ENCODE measurements around the gene FBXL4.

The FBXL4 gene

DNA sequence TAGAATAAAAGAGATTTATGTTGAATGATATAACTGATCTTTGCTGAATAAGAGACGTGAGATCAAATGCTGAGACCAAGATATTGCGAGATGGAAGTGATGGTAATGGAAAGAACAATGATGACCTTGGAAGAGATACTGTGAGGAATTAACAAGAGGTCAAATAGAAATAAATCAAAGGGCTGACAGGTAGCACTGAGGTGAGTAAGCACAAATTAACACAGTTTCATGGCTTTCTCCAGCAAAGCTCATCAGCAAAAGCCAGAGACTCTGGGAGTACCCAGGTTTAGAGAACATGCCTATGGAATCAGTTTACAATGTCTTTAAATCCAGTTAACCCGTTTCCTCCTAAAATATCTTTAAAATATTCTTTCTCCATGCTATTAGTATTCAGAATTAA lies 60.1 kb downstream of the FBXL4 start:
- in situ Hi-C loops (cut with MboI; ENCODE audit: low sequenced_read_pairs): no loop called here

DNA sequence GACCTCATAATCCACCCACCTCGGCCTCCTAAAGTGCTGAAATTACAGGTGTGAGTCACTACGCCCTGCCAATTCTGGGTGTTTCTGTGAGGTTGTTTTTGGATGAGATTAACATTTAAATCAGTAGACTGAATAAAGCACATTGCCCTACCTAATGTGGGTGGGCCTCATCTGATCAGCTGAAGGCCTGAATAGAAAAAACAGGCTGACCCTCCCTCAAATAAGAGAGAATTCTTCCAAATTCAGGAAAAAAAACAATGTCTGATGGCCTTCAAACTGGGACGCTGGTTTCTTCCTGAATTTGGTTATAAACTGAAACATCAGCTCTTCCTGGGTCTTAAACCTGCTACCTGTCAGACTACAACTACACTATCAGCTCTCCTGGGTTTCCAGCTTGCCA lies 62.4 kb downstream of the FBXL4 start:
- in situ Hi-C loops (cut with MboI; ENCODE audit: low sequenced_read_pairs): no loop called here

DNA sequence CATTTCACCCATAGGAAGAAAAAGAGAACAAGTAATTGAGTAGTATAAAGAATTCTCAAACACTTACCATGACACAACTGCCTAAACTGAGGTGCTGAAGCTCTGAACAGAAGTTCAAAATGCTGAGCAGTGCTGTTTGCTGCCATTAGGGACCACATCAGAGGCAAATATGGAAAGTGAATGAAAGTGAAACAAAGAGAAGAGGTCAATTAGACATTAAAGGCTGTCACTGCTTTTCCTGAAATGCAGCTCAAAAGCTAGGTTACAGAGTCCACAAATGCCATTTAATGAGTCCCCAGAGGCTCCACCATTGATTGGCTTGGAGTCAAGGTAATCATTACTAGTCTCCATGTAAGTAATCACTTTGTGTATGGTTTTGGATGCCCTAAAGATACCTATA lies 67.3 kb downstream of the FBXL4 start:
- in situ Hi-C loops (cut with MboI; ENCODE audit: low sequenced_read_pairs): no loop called here

DNA sequence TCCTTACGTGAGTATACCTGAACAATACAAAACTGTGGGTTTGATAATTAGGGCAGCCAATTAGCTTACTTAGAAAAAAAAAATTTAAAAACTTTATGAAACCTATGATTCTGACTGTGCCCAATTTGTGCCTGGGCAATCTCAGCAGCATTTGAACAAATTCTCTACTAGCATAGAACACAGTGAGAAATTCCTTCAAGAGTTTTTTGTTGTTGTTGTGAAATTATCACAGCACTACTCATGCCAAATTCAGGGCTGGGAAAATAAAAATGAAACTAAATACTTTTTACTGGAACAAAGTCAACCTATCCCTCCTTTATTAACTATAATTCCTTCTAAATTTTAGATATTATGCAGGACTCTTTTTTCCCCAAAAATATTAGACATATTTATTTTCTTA lies 70.5 kb downstream of the FBXL4 start:
- in situ Hi-C loops (cut with MboI; ENCODE audit: low sequenced_read_pairs): no loop called here

DNA sequence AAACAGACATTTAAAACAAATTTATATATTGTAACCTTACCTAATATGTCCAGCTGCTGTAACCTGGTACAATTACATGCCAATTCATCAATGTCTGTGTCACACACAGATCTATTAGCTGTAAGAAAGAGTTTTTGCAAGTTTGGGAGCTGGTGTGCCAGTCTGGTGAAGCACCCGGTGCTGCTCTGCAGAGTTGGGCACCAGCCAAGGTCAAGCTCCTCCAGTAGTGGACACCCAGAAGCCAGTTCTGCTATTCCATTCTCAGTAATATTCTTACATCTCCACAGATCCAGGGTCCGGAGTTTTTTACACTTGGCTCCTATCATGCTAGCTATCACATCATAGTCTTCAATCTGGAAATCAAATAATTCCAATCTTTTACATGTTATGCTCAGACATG lies 72.4 kb downstream of the FBXL4 start:
- in situ Hi-C loops (cut with MboI; ENCODE audit: low sequenced_read_pairs): no loop called here

DNA sequence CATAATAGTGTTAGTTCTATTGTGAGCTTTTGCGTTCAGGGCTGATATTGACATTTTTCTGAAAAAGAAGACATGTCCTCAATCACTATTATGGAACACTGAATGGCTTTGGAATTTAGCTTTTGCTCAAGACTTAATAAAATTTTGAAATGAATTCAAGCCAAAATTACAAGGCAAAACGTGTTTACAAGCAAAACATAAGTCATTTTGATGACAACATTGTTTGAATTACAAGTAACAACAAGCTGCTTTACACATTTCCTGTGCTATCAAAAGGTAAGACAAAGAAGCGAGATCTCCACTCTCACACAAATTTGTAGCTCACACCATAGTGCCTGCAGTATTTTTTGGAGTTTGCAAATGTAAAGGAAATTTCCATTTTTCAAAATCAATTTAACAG lies 75.9 kb downstream of the FBXL4 start:
- in situ Hi-C loops (cut with MboI; ENCODE audit: low sequenced_read_pairs): no loop called here

DNA sequence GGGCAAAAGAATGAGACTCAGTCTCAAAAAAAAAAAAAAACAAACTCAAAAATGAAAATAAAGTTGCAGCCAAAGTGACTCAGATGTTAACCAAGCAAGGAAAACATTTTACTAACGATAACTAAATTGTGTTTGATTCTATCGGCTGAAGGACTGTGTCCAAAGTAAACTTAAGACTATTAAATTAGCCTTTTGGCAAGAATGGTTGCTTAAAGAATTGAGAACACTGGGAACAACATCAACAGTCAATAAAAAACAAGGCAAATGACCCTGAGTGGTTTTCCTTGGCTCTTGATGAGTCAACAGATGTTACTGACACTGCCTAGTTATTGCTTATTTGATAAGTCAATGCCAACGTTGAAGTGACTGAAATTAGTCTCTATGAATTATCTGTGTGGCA lies 76.7 kb downstream of the FBXL4 start:
- in situ Hi-C loops (cut with MboI; ENCODE audit: low sequenced_read_pairs): no loop called here

DNA sequence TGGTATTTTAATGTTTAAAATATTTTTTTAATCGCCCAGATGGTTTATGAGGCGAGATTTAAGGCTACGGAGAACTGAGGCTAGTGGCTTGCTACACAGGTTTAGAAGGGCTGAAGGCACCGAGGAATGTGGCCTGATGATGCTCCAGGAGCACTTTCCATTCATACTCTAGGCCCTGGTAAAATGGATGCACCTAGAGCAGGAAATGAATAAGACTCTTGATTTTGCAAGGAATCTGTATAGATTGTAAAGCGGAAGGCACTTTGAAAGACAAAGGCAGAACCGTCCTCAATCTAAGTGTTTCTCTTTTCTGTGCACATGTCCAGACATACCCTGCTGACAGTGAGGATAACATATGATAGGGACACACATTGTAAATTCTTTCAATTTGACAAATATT lies 83.2 kb downstream of the FBXL4 start:
- in situ Hi-C loops (cut with MboI; ENCODE audit: low sequenced_read_pairs): no loop called here

DNA sequence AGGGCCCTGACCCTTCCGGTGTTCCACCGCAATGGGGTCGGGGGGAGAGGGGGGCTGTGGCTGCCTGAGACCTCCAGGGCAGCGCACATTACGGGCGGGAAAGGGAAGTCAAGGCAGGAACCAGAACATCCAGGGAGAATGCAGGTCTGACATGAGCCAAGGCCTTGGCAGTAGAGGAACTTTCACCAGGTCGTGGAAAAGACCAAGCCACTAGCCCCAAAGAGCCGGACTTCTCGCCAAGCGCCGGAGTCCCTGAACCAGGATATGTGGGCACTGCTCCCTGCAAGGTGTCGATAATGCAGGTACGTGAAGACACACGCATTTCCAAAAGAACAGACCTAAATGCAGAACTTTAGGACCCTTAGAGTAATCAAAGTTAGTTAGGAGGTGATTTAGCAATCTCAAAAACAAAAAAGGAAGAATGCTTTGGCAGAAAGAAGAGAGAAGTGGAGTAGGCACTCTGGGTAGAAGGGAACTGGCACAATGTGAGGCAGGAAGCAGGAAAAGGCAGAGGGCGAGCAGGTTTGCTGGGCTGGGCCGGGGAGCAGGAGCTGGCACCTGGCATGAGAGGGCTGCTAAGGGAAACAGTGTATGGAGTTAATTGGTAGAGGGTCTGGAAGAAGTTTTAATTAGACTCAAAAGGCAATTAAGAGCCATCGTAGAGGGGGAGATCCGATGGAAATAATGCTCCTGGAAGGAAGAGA lies 99.1 kb downstream of the FBXL4 start:
- in situ Hi-C loops (cut with MboI; ENCODE audit: low sequenced_read_pairs): no loop called here

DNA sequence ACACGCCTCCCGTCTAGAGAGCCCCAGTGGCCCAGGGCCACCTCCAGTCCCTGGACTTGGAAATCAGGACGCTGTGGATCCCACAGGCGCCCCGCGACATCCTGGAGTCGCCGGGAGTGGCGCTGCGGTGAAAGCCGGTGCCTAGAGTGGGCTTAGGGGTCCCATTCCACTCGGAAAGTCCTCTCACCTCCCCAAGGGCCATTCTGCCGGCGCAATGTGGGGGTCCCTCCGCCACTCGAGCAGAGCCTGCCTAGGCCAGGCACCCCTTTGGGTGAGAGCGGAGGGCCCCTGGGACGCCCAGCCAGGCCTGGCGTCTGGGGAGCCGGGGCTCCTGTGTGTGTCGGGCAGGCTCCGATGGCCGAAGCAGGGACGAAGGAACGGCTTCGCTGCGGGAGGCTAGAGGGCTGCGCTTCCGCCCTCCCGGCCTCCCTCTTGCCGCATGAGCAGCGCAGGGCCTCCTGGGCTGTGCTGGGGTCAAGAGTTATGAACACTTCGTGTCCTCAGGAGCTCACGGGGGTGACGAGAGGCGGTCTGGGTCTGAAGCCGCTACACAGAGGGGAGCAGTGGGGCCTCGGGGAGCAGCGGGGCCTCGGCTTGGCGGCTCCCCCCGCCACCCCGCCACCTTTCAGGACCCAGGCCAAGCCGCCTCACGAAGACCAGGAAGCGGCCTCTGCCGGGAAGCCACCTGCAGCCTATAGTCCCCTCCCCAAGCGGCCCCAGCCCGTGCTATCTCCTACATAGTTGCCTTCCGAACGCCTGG lies 99.8 kb downstream of the FBXL4 start:
- in situ Hi-C loops (cut with MboI; ENCODE audit: low sequenced_read_pairs): no loop called here

DNA sequence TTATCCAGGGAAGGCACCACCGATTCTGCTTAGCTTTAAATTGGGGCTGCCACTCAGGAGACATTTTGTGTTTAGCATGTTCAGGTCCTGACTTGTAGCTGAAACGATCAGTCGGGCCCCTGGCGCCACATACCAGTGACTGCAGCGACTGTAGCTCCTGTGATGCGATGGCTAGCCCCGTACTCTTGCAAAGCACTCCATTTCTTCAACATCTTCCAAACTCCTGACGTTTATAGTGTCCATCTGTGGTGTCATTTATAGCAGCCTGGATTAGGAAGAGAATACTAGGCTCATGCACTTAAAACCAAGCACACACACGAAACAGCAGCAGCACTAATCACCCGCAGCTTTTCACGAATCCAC lies 100.3 kb downstream of the FBXL4 start:
- in situ Hi-C loops (cut with MboI; ENCODE audit: low sequenced_read_pairs): no loop called here

DNA sequence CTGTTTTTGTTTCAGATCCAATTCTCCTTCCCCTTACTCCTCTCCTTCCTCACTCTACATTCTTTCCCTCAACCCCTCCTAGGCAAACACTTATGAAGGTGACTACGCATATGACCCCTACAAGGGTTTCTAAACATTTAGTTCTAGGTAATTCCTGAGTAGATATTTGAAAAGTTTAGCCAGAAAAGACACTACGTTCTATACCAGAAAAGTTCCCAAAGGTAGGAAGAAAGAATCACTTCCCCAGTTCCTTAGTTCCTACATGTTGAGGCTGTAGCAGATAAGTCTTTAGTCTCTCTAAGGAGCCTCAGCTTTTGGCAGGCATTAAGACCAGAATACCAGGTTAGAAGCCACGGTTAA lies 101.7 kb downstream of the FBXL4 start:
- in situ Hi-C loops (cut with MboI; ENCODE audit: low sequenced_read_pairs): no loop called here

DNA sequence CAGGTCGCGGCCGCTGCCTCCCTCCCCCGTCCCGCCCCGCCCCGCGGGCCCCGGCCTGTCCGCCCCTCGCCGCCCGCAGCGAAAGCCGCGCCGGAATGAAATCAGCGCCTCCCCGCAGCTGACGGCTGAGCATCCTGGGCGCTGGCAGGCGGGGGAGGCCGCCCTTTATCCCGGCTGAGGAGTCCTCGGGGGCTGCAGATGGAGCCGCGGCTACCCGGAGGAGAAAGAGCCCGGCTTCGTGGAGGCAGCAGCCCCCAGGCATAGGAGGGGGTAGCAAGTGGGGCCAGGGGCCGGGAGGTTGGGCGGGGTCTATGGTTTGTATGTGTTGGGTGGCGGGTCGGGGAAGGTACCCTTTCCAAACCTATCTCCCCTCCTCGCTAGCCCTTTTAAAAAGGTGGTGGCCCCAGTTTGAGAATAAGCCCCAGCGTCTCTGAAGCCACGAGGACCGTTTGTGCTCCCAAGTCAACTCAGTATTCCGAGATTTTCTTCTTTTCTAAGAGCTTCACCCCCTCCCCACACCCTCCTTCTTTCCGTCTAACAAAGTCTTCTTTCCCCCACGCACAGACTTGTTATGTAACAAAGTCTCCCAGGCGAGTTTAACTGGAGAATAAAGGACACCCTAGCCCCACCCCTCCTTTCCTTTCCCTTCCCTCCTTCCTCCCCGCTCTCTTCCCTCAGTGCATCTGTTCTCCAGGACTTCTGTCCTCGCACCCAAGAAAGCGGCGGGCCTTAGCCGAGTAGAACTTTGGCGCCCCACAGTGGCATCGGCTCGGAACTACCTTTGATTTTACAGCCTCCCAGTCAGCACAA lies 102.3 kb downstream of the FBXL4 start:
- in situ Hi-C loops (cut with MboI; ENCODE audit: low sequenced_read_pairs): no loop called here

DNA sequence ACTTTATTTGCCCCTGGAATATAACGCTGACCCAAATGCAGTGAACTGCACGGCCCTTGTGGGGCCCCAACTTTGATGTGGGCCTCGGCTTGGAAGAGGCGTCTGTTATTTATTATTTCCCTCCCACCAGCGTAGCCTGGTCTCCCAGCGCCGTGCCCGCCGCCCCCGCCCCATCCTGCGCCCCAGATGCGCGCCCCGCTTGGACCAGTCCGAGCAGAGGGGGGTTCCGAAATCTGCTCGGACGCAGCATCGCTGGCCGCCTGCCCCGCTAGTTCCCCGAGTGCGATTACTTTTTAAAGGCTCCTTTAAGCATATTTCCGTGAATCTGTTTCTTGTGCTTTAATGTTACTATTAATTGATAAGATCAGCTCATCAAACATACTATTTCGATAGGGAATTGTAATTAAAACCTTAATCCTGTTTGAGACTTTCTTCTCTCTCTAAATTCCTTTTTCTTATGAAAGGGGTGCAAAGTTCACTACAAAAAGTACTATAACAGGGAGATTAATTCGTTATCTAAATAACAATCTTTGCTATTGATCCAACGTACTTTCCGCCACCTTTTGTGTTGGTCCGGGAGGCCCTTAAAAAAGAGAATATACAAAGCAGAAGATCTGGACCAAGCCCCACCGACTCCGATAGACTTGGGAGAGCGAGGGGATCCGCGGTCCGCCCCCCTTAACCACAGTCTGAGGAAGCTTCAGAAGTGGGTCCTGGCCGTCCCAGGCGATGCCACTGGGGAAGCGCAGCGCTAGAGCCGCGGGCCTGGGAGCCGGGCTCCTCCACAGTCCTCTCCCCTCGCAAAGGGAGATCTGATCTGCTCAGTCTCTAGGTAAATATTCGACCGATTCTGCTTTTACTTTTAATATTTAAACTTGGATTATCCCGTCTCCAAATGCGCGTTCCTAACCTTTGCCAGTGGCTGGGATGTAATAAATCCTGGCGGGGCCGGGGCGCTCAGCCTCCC lies 103.2 kb downstream of the FBXL4 start:
- in situ Hi-C loops (cut with MboI; ENCODE audit: low sequenced_read_pairs): no loop called here

DNA sequence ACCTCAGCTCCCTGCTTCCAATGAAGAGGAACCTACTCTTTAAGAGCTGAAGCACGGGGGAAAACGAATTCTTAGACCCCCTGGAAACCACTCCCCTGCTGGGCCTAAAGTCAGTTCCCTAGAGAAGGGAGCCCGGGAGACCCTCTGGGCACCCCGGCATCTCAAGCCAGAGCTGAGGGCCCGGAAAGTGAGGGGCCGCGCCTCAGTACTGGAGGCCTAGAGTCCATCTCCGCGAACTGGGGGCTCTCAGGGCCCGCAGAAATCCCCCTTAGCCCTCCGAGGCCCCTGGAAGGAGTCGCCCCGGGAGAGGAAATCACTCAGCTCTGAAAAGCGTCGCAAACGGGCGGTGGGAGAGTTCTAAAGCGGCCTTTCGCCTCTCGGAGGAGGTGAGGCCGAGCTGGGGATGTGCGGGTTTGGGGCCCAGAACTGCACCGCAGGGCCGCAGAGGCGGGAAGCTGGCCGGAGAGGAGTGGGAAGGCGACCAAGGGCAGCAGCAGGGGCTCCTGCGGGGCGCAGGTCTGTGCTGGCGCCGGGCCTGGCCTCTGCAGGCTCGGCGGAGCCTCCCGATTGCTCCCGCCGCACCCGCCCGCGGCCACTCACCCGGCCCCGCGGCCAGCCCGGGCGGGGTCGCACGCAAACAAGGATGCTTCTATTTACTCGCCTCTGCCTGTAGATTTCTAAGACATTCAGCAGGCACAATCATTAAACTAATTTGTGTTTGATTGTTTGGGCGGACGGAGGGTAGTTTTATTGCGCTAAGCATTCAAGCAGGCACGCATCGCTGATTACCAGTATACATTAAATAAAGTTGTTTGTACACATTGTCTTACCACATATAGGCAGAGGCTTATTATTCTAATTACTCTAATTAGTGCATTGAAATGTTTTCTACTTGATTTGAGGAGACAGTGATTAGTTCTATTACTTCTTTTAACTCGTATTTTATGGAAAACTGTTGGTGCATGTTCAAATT lies 104.2 kb downstream of the FBXL4 start:
- in situ Hi-C loops (cut with MboI; ENCODE audit: low sequenced_read_pairs): no loop called here

DNA sequence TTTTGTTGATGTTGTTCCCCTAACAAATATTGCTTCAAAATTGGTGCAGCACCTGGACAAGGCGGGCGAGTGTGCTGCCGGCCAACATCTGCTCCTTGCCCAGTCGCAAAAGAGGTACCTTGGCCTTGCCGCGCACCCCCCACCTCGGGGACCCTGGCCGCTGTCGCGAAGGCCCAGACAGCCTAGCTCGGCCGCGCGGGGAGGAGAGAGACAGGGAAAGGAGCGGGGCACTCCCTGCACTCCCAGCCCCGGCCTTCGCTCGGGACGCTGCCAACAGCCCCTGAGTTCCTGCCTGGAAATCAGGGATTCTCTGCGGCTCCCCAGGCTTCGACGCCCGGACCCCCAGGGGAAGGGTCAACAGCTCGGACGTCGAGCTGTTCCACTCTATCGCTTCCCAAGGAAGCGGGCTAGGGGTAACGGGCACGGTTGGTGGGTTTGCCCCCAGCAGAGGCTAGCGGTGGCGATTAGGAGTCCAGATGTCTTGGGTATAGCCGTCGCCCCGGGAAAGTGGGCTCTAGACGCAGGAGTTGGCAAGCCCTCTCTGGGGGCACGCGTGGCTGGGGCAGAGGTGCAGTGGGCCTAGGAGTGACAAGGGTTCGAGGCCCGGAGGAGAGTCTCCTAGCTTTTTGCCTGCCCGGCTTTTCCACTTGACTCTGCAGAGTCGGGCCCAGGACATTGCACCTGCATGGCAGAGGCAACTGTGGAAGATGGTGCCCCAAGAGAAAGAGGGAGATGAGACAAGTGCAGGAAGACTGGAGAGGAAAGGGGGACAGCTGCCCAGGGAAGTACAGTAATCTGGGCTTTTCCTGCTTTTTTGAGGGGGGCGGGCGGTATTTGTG lies 105.2 kb downstream of the FBXL4 start:
- in situ Hi-C loops (cut with MboI; ENCODE audit: low sequenced_read_pairs): no loop called here

DNA sequence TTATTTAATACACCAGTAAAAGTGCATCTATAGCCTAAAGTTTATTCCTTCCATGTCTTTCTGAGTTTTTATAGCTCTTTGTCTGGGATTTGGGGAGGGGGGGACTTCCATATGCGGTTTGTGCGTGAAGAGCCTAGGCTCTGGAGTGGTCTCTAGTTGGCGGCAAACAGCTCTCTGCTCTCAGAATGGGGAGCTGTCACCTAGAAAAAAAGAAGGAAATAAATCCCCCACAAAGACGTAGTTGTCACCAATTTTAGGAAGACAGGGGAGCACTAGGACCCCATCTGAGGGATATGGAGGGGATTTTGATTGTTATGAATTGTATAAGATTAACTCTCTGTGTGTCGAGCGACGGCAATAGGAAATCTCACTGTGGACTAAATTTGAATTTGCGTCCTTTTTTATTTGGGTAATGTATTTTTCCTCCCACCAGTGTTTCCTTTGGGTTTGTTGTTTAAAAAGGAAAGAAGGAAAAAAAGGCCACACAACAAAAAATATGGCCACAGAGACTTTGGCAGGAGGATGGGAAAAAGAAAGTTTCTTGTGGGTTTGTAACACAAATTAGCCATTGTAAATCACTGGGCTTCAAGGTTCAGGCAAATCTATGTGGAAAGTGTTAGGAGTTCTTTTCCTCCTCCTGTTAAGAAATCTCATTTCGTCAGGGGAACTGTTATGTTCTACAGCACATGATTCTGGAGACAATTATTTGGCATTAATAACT lies 106.0 kb downstream of the FBXL4 start:
- in situ Hi-C loops (cut with MboI; ENCODE audit: low sequenced_read_pairs): no loop called here

DNA sequence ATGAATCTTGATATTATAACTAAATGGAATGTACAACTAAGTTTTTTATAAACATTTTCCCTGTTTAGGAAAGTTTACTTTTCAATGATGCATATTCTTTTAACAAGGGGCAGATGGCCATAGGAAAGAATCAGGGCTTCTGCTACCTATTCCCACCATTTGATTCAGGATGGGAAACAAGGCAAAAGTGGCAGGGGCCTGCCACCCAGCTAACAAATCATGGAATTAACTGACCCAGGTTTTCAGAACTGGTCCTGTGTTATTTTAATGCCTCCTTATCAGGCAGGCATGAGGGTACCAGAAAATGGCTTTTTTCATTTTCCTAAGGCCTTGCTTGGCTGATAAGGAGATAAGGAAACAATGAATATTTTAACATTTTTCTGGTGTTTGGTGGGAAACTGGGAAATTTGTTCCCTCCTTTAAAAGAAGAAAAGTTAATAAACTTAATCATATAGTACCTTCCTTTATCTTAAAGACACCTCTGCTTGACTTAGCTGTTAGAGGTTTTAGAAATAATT lies 106.7 kb downstream of the FBXL4 start:
- in situ Hi-C loops (cut with MboI; ENCODE audit: low sequenced_read_pairs): no loop called here
